C1 segment of cervical spinal cord (tissue), 14 donors: ENCODE measurements around the gene HHATL.

ENCODE experiments used
- DNase-seq, 14 donors: peaks; one replicate each; lab custom pipeline; 2025; lab: John Stamatoyannopoulos, UW

The HHATL gene

DNA sequence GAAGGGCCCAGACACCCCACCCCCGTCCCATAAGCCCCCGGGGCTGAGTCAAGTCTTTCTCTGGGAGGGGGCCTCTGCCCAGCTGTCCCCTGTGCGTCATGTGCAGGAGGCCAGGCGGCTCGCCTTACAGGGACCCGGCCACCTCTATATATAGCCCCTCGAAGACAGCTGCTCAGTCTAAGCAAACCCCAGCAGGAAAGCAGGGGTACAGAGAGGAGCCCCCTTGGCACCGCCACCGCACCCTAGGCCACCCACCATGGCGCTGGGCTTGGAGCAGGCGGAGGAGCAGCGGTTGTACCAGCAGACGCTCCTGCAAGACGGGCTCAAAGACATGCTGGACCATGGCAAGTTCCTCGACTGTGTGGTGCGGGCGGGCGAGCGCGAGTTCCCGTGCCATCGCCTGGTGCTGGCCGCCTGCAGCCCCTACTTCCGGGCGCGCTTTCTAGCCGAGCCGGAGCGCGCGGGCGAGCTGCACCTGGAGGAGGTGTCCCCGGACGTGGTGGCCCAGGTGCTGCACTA lies 17.2 kb downstream of the HHATL start, which contains the start of gene KLHL40:
KLHL40 (plus strand) TSS at position 175 of the 519 bp plus-strand sequence; CDS start at position 257, 82 bp downstream.
- DNase-seq: no peak

DNA sequence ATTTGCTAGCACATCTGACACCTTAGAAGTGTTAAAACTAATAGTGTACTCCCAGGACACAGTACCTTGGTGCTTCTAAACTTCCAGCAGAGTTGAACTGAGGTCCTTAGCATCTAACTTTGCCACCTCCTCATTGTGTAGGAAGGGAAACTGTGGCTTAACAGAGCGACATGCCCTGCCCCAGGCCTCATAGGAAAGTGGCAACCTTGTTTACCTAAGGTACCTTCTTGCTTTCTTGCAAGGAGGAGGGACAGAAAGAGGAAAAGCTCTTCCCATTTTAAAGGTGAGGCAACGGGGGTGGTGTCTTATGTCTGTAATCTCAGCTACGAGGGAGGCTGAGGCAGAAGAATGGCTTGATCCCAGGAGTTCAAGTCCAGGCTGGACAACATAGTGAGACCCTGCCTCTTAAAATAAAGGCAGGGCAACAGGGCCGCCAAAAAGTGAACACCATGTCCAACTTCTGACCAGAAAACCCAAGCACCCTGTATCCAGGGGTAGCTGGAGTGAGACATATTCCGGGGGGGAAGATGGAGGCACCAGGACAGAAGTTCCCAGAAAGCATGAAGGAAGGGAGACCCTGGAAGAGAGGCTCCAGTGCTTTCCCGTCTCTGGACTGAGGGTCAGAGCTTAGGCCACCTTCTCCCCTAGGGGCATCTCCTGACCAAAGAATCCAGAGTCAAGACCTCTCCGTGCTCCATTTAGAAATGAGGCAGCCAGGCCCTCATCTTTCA lies 17.8 kb downstream of the HHATL start:
- DNase-seq: no peak

DNA sequence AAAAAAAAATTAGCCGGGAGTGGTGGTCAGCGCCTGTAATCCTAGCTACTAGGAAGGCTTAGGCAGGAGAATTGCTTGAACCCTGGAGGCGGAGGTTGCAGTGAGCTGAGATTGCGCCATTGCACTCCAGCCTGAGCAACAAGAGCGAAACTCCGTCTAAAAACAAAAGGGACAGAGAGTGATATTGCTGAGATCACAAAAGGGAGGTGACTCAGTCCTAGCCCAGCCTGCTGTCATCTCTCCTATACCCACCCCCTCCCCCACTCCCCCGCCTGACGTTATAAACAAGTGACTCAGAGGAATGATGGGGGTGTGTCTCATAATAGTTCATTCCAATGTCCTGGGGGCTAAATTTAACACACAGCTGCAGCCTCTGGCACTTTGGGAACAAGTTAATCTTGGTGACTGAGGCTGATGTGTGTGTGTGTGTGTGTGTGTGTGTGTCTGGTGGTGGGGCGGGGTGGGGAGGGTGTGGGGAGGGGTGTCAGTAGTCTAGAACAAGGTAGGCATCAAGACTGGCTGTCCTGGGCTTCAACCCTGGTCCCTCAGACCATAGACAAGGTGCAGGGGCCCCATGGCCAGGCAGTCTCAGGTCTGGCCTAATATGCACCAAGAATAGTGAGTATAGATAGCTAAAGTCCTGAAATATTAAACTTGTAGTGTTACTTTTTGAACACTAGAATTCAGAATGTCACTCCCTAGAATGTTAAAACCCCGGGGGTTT lies 18.6 kb downstream of the HHATL start:
- DNase-seq: peak in 2 of 14 donors; percentile 29 to 72

DNA sequence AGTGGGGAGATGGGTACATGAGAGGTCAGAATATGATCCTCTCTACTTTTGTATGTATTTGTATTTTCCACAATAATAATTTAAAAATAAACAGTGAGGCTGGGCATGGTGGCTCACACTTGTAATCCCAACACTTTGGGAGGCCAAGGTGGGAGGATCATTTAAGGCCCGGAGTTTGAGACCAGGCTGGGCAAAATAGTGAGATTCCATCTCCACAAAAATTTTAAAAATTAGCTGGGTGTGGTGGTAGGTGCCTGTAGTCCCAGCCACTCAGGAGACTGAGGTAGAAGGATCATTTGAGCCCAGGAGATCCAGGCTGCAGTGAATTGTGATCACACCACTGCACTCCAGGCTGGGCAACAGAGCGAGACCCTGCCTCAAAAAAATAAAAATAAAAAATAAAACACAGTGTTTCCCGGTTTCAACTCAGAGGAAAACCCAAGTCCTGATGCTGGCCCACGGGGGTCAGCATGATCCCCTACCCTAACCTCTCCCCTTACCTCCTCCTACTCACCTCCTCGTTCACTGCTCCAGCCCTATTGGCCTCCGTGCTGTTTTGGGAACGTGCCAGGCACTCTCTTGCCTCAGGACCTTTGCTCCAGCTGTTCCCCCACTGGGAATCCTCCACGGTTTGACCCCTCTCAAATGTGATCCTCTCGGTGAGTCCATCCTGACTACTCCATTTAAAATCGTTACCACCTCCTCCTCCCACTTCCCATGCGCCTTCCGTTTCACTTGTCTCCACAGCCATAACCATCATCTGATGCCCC lies 20.1 kb downstream of the HHATL start:
- no peak for DNase-seq

DNA sequence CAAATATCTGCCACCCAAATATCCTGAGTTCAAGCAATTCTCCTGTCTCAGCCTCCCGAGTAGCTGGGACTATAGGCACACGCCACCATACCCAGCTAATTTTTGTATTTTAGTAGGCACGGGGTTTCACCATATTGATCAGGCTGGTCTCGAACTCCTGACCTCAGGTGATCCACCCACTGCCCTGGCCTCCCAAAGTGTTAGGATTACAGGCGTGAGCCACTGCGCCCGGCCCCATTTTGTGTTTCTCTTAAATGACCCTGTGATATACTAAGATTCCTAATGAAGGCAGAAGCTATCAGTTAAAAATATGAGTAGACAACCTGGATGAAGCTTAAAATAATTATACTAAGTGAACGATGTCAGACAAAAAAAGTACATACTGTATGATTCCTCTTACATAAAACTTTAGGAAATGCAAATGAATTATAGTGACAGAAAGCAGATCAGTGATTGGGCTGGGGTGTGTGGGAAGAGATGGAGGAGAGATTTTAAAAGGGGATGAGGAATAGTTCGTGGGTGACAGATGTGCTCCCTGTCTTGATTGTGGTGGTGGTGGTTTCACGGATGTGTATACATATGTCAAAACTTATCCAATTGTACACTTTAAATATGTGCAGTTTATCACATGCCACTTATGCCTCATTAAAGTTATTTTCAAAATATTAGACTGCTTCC lies 21.1 kb downstream of the HHATL start:
- DNase-seq: no peak

DNA sequence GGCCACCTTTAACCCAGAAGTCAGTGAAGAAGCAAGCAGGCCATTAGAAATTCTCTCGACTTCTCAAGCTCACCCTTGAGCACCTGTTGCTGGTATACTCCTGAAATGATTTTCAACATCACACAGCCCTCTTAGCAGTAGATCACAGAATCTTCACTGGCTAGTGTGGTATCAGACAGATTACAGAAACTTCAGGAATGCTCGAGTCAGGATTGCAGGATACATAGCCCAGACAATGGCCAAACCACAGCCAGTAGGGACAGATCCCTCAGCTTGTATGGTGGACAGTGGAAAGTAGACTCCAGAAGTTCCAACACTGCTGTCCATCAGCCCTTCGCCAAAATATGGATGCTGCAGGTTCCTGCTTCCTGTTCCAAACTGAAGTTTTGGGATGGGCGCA lies 21.8 kb downstream of the HHATL start:
- no peak for DNase-seq

DNA sequence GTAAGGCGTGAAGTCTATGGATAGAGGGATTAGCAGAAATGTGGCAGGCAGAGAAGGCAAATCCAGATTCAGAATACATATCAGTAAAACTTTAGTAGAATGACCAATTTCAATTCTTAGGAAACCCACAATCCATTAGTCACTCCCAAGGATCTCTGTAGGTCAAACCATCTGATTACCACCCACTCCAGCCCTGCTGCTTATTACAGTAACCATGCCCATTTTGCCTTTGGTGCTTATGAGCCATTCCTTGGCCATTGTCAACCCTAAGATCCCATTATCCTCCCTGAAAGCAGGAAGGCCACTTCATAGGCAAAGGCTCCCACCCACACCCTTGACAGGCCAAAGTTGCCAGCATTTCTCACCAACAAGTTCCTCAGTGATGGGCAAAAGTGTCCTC lies 22.3 kb downstream of the HHATL start:
- DNase-seq: no peak

DNA sequence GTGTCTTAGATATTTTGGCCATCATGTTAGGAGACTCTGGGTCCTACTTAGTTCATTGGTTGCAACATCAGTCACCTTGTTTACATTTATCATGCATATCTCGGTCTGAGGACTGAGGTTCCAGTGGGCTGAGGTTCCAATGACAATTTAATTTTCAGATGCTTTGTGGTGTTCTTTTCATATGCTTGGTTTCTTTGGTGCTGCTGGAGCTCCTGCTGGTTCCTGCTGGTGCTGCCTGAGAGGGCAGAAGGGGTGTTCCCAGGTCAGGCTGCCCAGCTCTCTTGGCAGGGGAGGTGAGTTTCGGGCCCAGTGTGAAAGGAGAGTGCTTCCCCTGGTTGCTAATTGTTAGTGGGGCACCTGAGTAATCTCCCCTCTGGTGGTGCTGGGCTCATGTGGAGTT lies 24.2 kb downstream of the HHATL start:
- no peak for DNase-seq

DNA sequence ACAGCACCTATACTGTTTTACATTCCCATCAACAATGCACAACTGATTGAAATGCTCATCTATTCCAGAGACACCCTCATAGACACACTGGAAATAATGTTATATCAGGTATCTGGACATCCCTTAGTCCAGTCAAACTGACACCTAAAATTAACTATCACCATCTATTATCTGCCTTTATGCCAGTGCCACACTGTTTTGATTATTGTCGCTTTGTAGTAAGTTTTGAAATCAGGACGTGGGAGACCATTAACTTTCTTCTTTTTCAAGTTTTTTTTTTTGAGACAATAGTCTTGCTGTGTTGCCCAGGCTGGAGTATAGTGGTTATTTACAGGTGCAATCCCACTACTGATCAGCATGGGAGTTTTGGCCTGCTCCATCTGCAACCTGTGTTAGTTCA lies 26.7 kb downstream of the HHATL start:
- DNase-seq: no peak

DNA sequence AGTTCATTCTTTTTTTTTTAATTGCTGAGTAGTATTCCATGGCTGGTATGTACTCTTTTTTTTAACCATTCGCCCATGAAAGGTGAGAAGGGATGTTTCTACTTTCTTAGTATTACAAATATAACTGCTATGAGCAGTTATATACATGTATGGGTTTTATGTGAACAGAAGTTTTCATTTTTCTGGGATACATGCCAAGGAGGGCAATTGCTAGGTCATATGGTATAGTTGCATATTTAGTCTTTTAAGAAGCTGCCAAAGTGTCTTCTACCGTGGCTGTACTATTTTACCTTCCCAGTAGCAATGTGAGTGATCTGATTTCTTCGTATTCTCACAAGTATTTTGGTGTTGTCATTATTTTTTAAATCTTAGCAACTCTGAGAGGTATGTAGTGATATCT lies 28.5 kb downstream of the HHATL start:
- DNase-seq: no peak

DNA sequence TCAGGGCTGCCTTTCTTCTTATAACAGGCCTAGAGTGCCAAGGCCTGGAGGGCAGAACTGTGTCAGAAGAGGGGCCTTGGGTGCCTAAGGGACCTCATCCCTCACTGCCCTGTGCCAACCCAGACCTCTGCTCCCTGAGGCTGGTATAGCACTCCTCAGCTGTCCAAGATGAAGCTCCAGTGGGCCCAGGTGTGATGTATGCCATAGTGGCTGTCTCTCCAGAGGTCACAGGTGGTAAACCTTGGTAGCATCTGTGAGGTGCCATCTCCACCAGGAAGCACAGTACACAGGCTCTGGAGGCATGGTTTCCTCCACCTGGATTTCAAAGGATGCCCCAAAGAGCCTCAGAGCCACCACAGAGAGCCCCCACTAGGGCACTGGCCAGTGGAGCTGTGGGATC lies 29.5 kb downstream of the HHATL start:
- no peak for DNase-seq

DNA sequence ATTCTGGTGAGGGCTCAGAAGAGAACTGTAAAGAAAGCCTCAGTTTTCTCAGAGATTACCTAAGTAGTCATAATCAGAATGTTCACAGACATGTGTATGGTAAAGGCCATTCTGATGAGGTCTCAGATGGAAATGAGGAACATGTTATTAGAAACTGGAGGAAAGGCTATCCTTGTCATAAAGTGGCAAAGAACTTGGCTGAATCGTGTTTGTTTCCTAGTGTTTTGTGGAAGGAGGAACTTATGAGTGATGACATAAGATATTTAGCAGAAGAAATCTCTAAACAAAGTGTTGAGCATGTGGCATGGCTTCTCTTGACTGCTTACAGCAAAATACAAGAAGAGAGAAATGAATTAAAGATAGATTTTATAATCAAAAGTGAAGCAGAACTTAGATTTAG lies 30.1 kb downstream of the HHATL start:
- no peak for DNase-seq

DNA sequence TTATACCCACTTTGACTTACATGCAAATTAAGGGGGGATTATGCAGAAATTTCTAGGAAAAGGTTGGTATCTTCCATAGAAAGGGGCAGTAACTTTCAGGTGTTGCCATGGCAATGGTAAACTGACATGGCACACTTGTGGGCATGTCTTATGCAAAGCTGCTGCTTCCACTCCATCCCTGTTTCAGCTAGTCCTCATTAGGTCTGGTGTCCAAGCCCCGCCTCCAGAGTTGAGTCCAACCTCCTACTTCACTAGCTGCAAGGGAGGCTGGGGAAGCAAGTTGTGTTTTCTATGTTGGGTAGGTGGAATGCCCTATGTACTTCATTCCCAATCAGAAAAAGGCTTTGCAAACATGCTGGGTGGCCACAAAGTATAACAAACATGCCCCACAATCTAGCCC lies 31.9 kb downstream of the HHATL start:
- DNase-seq: no peak

DNA sequence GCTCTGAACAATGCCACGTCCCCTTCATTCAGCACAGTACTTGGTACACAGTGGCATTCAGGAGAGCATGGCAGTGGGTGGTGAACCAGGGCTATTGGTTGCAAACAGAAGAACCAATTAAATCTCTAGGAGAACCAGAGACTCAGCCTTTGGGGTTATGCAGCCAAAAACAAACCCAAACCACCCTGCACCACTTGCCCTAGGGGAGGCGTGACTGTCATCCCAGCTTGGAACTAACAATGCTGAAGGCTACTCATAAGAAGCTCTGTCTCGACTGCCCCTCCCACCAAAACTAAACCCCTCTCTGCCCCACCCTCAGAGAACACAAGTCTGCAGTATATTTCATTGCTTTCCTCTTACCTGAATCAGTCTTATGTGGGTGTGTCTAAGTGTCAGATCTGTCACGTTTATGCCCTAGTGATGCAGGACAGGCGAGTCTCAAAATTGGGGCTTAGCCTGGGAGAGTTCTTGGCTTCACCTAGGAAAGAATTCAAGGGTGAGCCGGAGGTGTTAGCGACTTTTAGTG lies 32.5 kb downstream of the HHATL start:
- no peak for DNase-seq

DNA sequence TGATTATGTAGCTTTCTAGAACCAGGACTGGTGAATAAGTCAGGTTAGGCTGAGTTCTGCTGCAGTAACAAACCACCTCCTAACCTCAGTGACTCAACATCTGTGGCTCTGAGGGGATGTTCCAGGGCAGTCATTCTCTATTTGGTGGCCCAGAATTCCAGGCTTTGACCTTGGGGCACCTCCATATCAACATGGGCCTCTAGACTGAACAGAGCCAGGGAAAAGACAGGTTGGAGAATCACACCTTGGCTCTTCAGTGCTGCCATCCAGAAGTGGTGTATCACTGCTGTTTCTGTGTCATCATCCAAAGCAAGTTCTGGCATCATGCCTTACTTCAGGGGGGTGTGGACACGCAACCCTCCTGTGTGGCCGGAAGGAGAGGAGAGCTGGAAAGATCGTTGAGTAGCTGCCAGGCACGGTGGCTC lies 33.8 kb downstream of the HHATL start:
- no peak for DNase-seq

DNA sequence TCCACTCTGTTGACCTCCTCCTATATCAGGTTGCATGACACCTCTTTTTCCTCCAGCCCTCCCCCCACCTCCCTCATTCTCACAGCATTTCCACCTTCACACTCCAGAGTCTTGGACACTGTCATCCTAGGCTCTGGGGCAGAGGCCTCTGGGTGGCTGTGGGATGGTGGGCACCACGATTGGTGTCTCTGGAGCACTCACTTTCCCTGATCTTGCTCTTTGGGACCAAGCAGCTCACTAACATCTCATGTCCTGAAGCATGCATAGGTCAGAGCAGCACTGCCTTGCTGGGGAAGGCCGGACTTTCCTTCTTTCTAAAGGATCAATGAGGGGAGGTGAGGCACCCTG lies 34.2 kb downstream of the HHATL start:
- DNase-seq: no peak

DNA sequence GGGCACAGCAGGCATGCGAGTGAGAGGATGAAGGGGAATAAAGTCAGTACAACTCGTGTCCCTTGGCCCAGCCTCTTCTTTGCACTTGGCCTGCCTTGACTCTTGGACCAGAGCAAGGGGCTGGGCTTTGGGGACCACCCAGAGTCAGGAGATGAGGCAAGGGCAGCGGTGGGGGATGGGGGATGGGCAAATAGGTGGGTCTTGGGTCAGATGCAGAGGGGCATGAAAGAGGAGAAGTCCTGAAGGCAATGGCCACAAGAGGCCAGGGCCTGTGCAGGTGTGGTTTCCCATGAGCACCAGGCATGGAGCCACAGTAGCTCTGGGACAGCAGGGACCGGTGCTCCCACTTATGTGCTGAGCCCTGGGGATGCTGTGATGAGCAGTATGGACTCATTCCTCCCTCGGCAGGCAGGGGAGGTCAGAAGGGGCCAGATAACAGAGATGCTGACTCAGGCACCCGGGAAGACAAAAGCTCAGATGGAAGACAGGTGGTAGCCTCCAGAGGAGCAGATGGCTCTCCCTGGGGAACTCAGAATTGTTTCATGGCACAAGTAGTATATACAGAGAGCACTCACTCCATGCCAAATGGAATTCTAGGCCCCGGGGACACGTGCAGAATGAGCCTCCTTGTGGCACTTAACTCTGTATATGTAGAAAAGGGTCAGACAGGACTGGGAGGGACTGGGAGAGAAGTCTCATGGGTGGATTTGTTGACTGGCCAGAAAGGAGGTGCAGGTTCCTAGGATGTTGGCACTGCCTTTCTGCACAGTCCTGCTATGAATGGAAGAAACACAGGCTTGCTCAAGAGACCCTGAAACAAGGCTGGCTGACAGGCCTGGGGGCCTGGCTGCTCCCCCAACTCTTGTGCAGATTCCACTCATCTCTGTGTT lies 34.8 kb downstream of the HHATL start:
- peak in 1 of 14 donors; percentile 77 for DNase-seq

DNA sequence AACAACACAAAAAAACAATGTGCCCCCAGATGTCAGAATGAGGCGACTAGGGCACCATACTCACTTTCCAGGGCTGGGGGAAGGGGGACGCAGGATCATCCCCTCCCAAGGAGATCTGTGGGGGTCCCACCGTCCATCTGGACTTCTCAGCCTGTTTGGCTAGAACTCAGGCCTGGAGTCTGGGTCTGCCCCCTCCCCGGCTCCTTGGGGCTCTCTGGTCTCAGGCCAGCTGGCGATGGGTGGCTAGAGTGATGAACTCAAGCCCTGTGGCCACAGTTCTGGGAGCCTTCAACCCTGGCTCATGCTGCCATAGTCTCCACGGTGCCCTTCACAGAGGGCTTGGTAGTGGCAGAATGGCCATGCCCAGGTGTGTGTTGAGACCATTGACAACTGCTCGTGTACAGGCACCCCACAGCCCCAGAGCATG lies 35.5 kb downstream of the HHATL start:
- DNase-seq: no peak

DNA sequence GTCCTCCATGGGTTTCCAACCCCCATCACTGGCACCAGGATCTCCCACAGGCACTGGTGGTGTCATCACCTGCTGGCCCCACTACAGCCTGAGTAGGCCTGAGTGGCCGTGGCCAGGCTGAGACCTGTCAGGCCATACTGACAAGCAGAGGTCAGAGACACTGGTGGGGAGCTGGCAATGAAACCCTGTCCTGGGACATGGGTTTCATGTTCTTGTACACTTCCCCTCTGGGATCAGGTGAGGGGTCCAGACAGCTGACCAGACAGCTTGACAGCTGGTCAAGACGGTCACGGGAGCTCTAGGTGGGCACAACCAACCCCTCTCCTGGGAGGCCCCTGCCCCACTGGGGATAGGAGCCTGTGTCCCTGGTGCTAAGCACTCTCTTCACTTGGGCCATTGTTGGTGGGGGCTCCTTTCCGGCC lies 36.0 kb downstream of the HHATL start:
- no peak for DNase-seq

DNA sequence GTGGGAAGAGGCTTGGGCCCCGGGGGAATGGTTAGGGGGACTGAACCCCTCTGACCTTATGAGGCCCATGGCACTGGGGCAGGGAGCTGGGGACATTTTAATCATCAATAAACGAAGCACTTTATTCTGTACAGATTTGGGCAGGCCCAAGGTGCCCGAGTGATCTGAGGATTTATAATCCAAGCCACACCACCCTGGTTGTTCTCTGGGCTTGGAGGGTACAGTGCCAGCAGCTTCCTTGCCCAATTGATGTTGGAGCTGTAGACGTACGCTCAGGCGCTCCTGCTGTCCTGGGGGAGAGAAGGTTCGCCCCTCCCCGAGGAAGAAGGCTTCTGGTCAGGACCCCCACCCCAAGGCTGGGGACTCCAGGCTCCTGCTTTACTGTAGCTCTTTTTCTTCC lies 36.6 kb downstream of the HHATL start:
- DNase-seq: no peak
